SIG-M5 (cell line): ENCODE data around the gene FRMD1.

ENCODE experiments used
- DNase-seq: peaks from one replicate; lab custom pipeline; 2025; lab: John Stamatoyannopoulos, UW

Gene FRMD1

DNA sequence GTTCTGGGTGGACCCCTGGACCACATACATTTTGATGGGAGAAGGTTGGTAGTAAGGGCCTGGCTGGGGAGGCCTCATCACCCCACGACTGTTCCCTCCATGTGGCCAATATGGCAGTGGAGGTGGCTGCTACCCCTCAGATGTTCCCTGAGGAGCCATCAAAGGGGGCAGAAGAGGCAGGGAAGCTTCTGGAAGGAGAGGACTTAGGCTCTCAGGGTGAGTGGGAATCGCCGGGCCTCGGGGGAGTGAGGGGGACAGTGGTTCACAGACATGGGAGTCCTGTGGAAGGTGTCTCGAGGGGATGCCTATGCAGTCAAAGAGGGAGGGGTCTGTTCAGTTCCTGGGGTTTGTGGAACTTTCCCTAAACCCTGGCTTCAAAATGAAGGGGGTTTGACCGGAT, 32.9 kb upstream of the FRMD1 start:
- no peak for DNase-seq

DNA sequence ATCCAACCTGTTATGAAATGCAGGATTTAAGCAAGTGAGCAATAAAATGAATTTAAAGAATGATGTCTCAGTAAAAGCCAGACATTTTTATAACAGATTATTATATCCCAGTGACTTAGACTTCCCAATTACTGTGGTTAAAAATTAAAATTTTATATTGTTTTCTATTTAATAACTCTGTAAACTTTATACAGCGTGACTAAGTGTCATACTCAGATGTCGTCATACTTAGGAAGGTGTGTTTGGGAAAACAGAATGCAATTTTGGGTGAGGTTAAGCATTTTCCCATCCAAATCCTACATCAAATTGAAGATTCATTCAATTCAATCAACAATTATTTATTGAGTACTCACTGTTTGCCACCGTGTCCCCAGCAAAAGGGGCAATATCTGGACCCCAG, 31.4 kb upstream of the FRMD1 start:
- no peak for DNase-seq

GRCh38 chr6:168109171-168109570, 30.2 kb upstream of the FRMD1 start:
- no peak for DNase-seq

DNA sequence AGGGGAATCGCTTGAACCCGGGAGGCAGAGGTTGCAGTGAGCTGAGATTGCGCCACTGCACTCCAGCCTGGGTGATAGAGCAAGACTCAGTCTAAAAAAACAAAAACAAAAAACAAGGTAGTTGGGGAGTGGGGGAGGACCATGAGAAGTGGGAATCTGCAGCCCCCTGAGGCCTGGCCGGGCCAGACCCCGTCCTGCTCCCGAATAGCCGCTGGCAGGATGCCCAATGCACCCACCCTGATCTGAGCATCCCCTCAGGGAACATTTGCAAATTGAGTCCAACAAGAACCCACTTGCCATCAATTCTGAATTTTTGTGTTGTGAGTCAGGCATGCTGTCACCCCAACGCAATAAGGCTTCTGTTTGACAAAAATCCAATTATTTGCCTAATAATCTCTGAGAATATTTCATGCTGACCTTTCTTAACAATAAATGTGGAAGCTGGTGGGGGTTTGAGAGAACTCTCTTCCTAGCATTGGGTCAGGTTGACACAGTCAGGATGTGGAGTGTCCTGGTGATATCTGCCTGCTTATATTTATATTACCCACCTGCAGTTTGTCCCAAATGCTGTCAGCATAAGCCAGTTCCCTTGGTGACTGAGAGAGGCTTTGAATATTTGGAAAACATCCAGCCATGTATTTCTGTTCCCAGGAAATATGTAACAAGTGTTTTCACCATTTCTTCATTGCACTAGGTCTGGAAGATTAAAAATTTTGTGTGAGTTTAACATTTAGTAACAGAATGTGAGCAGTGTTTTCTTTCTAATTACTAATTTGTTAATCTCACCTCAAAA, 28.4 kb upstream of the FRMD1 start:
- DNase-seq = no peak

DNA sequence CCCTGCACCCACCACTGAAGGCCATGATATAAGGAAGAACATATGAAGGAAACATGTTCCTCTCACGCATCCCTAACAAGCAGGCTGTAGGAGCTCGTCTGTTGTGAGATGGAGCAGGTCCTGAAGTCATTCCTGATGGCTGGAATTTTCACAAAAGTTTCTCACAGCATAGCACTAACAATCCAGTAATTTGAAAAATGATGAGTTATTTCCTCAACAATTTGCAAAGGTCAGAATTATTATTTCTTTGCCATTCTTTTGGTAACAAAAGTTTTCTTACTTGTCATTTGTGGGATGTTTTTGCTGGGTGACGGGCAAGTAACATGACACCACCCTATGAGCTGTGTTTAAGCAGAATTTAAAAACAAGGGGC, 27.6 kb upstream of the FRMD1 start:
- DNase-seq = no peak

- DNase-seq = no peak
Measured at GRCh38 chr6:168105813-168106632, 27.0 kb upstream of the FRMD1 start.

DNA sequence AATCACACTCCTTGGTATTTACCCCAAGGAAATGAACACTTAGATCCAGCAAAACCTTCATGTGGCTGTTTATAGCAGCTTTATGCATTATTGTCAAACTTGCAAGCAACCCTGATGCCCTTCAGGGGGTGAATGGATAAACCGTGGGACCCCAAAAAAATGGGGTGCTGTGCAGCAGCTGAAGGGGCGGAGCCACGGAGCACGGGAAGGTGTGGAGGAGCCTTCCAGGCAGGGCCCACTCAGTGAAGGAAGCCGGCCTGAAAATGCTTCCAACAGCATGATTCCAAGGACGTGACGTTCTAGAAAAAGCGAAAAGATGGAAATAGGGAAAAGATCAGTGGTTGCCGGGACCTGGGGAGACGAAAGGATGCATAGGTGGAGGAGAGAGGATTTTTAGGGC, 25.6 kb upstream of the FRMD1 start:
- no peak for DNase-seq

- no peak for DNase-seq
Measured at GRCh38 chr6:168103050-168103830, 24.2 kb upstream of the FRMD1 start.

GRCh38 chr6:168102315-168102985, 23.4 kb upstream of the FRMD1 start:
- no peak for DNase-seq

- DNase-seq = no peak
Measured at GRCh38 chr6:168101590-168102314, 22.7 kb upstream of the FRMD1 start.

DNA sequence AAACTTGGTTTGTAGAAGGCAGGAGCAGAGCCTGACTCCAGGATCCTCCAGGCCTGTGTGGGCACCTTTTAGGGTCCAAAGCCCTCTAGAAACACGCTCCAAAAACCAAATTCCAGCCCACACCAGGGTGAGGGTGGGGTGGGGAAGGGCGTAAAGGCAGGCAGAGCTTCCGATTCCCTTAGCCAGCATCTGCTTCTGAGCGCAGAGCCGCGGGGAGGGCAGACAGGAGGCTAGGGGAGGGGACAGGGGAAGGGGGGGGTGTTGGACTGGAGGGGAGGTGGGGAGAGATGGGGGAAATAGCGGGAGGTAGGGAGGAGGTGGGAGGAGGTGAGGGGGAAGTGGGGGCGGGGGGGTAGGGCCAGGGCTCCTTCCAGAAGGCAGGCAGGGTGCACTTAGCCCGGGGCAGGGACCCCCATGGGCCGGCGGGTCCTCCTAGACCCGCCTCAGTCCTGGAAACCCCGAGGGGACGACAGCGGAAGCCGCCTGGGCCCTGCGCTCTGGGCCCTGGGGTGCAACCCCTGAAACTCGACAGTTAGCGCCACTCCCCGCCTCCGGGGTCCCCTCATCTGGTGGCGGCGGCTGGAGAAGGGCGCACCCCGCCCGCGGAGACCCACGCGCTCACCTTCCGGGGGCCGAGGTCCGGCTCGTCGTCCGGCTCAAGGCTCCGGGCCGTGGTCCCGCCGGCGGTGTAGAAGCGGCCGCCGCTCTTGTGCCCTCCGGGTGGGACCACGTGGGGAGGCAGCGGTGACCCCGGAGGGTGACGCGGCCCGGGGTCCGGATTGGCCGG, 22.0 kb upstream of the FRMD1 start:
- DNase-seq = no peak

- DNase-seq = no peak
Measured at GRCh38 chr6:168100011-168100802, 21.2 kb upstream of the FRMD1 start.

GRCh38 chr6:168099201-168100010, 20.4 kb upstream of the FRMD1 start:
- no peak for DNase-seq

- DNase-seq = no peak
Measured at GRCh38 chr6:168098431-168098861, 19.4 kb upstream of the FRMD1 start.

DNA sequence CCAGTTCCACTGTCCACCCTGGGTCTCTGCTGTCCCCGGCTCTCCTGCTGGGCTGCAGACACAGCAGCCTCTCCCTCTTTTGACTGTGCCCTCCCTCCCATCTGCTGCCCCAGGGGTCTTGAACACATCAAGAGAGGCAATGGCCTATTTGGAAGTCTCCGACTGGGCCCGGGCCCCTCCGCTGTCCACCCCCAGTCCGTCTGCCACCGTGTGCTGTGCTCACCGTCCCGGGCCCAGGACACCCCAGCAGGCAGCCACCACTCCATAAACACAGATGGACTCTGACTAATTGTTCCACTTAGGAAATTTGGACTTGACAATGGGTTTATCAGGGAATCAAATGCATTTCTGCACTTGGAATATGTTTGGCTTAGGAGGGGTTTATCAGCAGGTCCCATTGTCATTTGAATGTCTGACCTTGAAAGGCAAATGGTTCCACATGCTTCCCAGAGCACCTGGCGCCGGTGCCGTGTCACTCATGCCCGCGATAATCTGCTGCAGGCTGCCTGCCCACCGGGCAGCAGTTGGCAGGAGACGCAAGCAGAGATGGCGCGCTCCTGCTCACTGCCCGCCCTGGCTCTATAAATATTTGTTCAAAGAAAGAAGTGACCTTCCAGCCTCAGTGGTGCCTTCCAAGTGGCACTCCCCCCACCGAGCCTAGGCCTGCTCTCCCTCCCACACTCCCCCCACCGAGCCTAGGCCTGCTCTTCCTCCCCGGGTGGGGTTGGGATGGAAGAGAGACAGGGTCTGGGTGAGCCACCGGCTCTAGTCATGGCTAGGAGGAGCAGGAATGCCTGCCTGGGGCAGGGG, 18.8 kb upstream of the FRMD1 start:
- no peak for DNase-seq

GRCh38 chr6:168097221-168097620, 18.2 kb upstream of the FRMD1 start:
- no peak for DNase-seq

DNA sequence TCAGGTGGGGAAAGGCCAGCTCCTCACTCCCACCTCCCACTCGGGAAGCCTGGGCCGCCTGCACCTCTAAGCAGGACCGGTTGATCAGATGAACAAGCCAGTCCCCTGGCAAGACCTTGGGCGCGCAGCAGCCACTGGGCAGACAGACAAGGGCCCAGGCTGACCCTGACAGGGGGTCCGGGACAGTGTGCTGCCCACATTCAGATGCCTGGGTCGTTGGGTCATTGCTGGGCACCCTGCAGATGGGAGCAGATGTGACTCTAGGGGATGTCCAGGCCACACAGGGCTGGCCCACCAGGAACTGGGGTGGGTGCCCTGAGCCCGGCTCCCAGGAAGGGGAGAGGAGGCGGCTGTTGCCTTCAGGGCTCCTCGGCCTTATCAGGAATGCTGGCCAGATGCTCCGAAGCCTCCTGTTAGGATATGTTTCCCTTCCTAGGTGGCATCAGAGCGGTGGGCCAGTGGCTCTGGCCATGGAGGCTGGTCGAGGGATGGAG, 17.3 kb upstream of the FRMD1 start:
- no peak for DNase-seq
